Neural cell (in vitro differentiated cells): ENCODE measurements around the gene CNTNAP2. TPM values are rescaled to one million over a fixed set of nuclear protein-coding genes. Genes with fewer than 3 reads are reported as not detected.

Experiments used
- H2AFZ ChIP-seq: fragments of 200-600, 300-800 bp; sonication (generic), shearing (Covaris generic); 2 replicates; pipeline ENCODE4 v1.6.0; 2014; ENCODE audit warnings: low read depth, mild to moderate bottlenecking, antibody characterized with exemption, low read length, moderate library complexity
- H3F3A ChIP-seq: fragments of 200-600 bp; shearing (Covaris generic); 2 replicates; pipeline ENCODE4 v1.6.1; 2016; ENCODE audit warnings: mild to moderate bottlenecking, moderate library complexity, mixed read lengths, antibody characterized with exemption, low read length; ENCODE audit not compliant: insufficient read depth, poor library complexity, severe bottlenecking
- H3K27ac ChIP-seq: fragments of 200-600, 300-800 bp; sonication (generic), shearing (Covaris generic); 2 replicates; pipeline ENCODE4 v1.5.1; 2014; ENCODE audit warnings: mild to moderate bottlenecking, low read length, moderate library complexity
- H3K27me3 ChIP-seq: fragments of 300-800, 200-600 bp; sonication (generic), shearing (Covaris generic); 2 replicates; pipeline ENCODE4 v1.6.0; 2014; ENCODE audit warnings: mild to moderate bottlenecking, low read depth, low read length, moderate library complexity; ENCODE audit not compliant: insufficient read depth
- H3K36me3 ChIP-seq: fragments of 300-800, 200-600 bp; sonication (generic), shearing (Covaris generic); 2 replicates; pipeline ENCODE4 v1.5.1; 2014; ENCODE audit warnings: mild to moderate bottlenecking, antibody characterized with exemption, low read length, moderate library complexity; ENCODE audit not compliant: insufficient read depth
- H3K4me2 ChIP-seq: fragments of 300-800, 200-600 bp; sonication (generic), shearing (Covaris generic); 2 replicates; pipeline ENCODE4 v1.6.0; 2014; ENCODE audit warnings: mild to moderate bottlenecking, low read length
- H3K4me3 ChIP-seq: fragments of 300-800, 200-600 bp; sonication (generic), shearing (Covaris generic); 2 replicates; pipeline ENCODE4 v1.5.1; 2014; ENCODE audit warnings: mild to moderate bottlenecking, low read length, moderate library complexity
- H3K79me2 ChIP-seq: fragments of 200-600 bp; shearing (Covaris generic); replicated peaks from 2 replicates; pipeline ENCODE4 v1.6.0; 2014; ENCODE audit warnings: mild to moderate bottlenecking, low read length, moderate library complexity; ENCODE audit not compliant: insufficient read depth
- H3K9ac ChIP-seq: fragments of 300-800, 200-600 bp; sonication (generic), shearing (Covaris generic); 2 replicates; pipeline ENCODE4 v1.6.1; 2016; ENCODE audit warnings: mild to moderate bottlenecking, low read length, mixed read lengths
- H3K9me2 ChIP-seq: fragments of 200-600 bp; shearing (Covaris generic); 2 replicates; pipeline ENCODE4 v1.6.1; 2016; ENCODE audit warnings: mild to moderate bottlenecking, low read length, mixed read lengths; ENCODE audit not compliant: insufficient read depth
- H3K9me3 ChIP-seq: fragments of 200-600, 300-800 bp; sonication (generic), shearing (Covaris generic); 2 replicates; pipeline ENCODE4 v1.6.1; 2016; ENCODE audit warnings: mild to moderate bottlenecking, mixed run types, low read length, moderate library complexity, mixed read lengths
- H4K20me1 ChIP-seq: fragments of 200-600 bp; shearing (Covaris generic); 2 replicates; pipeline ENCODE4 v1.6.1; 2016; ENCODE audit warnings: mild to moderate bottlenecking, mixed run types; ENCODE audit not compliant: insufficient read depth
- EP300 ChIP-seq: fragments of 450-650 bp; conservative IDR thresholded peaks from 2 replicates; pipeline ENCODE4 v1.6.1; 2014; ENCODE audit warnings: antibody characterized with exemption, mild to moderate bottlenecking, moderate library complexity; ENCODE audit not compliant: poor library complexity, severe bottlenecking
- EZH2 ChIP-seq: fragments of 200-600, 300-800 bp; shearing (Covaris generic), sonication (generic); IDR thresholded peaks from 2 replicates; pipeline ENCODE4 v1.6.1; 2014; ENCODE audit warnings: antibody characterized with exemption, low read length, borderline replicate concordance, mild to moderate bottlenecking; ENCODE audit not compliant: insufficient read depth, poor library complexity, severe bottlenecking
- MXI1 ChIP-seq: fragments of 450-650 bp; conservative IDR thresholded peaks from 2 replicates; pipeline ENCODE4 v1.6.1; 2014; ENCODE audit warnings: antibody characterized with exemption, mild to moderate bottlenecking; ENCODE audit not compliant: poor library complexity, severe bottlenecking
- POLR2AphosphoS5 ChIP-seq: IDR thresholded peaks from 2 replicates; pipeline ENCODE4 v1.6.1; 2012
- RAD21 ChIP-seq: fragments of 450-650 bp; conservative IDR thresholded peaks from 2 replicates; pipeline ENCODE4 v1.6.1; 2014; ENCODE audit warnings: antibody characterized with exemption, mild to moderate bottlenecking, moderate library complexity
- SMC3 ChIP-seq: fragments of 450-650 bp; conservative IDR thresholded peaks from 2 replicates; pipeline ENCODE4 v1.6.1; 2014; ENCODE audit warnings: antibody characterized with exemption, mild to moderate bottlenecking, moderate library complexity; ENCODE audit not compliant: poor library complexity
- TAF1 ChIP-seq: IDR thresholded peaks from 2 replicates; pipeline ENCODE4 v1.6.1; 2012; ENCODE audit warnings: low read depth
- polyA plus RNA-seq: library from polyadenylated mRNA; depleted of rRNA; stranded (reverse); fragments of >200 nt; gene quantifications from 2 replicates; pipeline ENCODE4 v1.2.3, GENCODE V29; 2014
- TF ChIP-seq, protein P1 (sequence below): fragments of 450-650 bp; IDR thresholded peaks from 2 replicates; pipeline ENCODE4 v1.5.1; 2014; ENCODE audit warnings: antibody characterized with exemption, mild to moderate bottlenecking, moderate library complexity; ENCODE audit not compliant: poor library complexity, severe bottlenecking
- TF ChIP-seq, protein P2 (sequence below): IDR thresholded peaks from 2 replicates; pipeline ENCODE4 v1.6.1; 2012; ENCODE audit warnings: borderline replicate concordance

Gene CNTNAP2
- polyA plus RNA-seq, 1 donor from 2014 or later: 276 TPM

DNA sequence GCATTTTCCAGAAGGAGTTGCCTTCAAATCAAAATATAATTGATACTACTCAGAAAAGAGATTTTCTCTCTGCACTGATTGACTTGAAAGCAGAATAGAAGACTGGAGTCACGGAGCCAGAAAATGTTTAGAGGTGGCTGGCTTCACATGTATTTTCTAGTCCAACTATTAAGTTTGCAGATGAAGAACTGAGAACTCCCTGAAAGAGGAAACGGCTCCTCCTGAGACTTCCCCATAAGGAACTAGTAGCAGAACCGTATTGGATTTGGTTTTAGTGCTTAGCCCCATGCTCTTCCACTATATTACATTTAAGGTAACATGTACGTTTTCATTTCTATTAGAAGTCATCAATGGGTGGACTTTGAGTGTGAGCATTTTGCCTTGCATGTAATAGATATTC is 946.3 kb downstream of the CNTNAP2 start:
- Histone ChIP-seq H3K4me2 (no peak overlapping the region), H3K4me3 (no peak overlapping the region), H3K79me2 (no peaks in the 10 kb centered on the region), H3F3A (no peaks in the 10 kb centered on the region), H4K20me1 (no peaks in the 10 kb centered on the region), H3K27me3 (no peaks in the 10 kb centered on the region), H3K9ac (no peak overlapping the region), H3K9me3 (no peaks in the 10 kb centered on the region), H3K9me2 (no peaks in the 10 kb centered on the region), H2AFZ (no peak overlapping the region), H3K36me3 (no peaks in the 10 kb centered on the region), H3K27ac (no peak overlapping the region)
- TF ChIP-seq EZH2: no peak
- TF ChIP-seq EP300: no peak
- TF ChIP-seq, protein P1, sequence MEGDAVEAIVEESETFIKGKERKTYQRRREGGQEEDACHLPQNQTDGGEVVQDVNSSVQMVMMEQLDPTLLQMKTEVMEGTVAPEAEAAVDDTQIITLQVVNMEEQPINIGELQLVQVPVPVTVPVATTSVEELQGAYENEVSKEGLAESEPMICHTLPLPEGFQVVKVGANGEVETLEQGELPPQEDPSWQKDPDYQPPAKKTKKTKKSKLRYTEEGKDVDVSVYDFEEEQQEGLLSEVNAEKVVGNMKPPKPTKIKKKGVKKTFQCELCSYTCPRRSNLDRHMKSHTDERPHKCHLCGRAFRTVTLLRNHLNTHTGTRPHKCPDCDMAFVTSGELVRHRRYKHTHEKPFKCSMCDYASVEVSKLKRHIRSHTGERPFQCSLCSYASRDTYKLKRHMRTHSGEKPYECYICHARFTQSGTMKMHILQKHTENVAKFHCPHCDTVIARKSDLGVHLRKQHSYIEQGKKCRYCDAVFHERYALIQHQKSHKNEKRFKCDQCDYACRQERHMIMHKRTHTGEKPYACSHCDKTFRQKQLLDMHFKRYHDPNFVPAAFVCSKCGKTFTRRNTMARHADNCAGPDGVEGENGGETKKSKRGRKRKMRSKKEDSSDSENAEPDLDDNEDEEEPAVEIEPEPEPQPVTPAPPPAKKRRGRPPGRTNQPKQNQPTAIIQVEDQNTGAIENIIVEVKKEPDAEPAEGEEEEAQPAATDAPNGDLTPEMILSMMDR: no peak
- no peak for TF ChIP-seq POLR2AphosphoS5
- TF ChIP-seq SMC3: no peak
- TF ChIP-seq, protein P2, sequence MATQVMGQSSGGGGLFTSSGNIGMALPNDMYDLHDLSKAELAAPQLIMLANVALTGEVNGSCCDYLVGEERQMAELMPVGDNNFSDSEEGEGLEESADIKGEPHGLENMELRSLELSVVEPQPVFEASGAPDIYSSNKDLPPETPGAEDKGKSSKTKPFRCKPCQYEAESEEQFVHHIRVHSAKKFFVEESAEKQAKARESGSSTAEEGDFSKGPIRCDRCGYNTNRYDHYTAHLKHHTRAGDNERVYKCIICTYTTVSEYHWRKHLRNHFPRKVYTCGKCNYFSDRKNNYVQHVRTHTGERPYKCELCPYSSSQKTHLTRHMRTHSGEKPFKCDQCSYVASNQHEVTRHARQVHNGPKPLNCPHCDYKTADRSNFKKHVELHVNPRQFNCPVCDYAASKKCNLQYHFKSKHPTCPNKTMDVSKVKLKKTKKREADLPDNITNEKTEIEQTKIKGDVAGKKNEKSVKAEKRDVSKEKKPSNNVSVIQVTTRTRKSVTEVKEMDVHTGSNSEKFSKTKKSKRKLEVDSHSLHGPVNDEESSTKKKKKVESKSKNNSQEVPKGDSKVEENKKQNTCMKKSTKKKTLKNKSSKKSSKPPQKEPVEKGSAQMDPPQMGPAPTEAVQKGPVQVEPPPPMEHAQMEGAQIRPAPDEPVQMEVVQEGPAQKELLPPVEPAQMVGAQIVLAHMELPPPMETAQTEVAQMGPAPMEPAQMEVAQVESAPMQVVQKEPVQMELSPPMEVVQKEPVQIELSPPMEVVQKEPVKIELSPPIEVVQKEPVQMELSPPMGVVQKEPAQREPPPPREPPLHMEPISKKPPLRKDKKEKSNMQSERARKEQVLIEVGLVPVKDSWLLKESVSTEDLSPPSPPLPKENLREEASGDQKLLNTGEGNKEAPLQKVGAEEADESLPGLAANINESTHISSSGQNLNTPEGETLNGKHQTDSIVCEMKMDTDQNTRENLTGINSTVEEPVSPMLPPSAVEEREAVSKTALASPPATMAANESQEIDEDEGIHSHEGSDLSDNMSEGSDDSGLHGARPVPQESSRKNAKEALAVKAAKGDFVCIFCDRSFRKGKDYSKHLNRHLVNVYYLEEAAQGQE: no peak
- no peak for TF ChIP-seq MXI1
- no peak for TF ChIP-seq TAF1
- TF ChIP-seq RAD21: no peak

DNA sequence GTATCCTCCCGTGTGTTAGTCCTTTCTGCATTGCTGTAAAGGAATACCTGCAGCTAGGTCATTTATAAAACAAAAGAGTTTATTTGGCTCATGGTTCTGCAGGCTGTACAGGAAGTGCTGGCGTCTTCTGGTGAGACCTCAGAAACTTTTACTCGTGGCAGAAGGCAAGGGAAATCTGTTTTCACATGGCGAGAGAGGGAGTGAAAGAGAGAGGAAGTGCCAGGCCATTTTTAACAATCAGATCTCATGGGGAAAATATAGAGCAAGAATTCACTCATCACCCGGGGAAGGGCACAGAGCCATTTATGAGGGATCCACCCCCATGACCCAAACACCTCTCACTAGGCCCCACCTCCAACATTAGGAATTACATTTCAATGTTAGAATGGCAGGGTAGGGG is 952.2 kb downstream of the CNTNAP2 start:
- no peak for TF ChIP-seq RAD21
- no peak for TF ChIP-seq TAF1
- TF ChIP-seq SMC3: no peak
- no peak for TF ChIP-seq MXI1
- TF ChIP-seq, protein P2: no peak
- TF ChIP-seq EP300: no peak
- TF ChIP-seq, protein P1: no peak
- no peak for TF ChIP-seq POLR2AphosphoS5
- no peak for TF ChIP-seq EZH2
- no peaks in the 10 kb centered on the region for H3K27me3 ChIP-seq
- H3K4me2 ChIP-seq: no peak overlapping the region
- H3K27ac ChIP-seq: no peak overlapping the region
- H3K9ac ChIP-seq: no peak overlapping the region
- no peaks in the 10 kb centered on the region for H3K79me2 ChIP-seq
- no peaks in the 10 kb centered on the region for H4K20me1 ChIP-seq
- H3K36me3 ChIP-seq: no peaks in the 10 kb centered on the region
- no peaks in the 10 kb centered on the region for H3K9me3 ChIP-seq
- H3F3A ChIP-seq: no peaks in the 10 kb centered on the region
- H3K9me2 ChIP-seq: no peaks in the 10 kb centered on the region
- H2AFZ ChIP-seq: no peak overlapping the region
- no peak overlapping the region for H3K4me3 ChIP-seq
